ENCODE measurements around the gene TRIM3. TPM values are rescaled to one million over a fixed set of nuclear protein-coding genes. Genes with fewer than 3 reads are reported as not detected.

TRIM3 gene
- total and polyA plus RNA-seq, 2 experiments from 2014 or later, result 7.9 to 21.1 TPM

- Histone ChIP-seq H3K4me3 (no peak overlapping the region), H3K4me2 (no peak overlapping the region), H3K27ac (ENCODE audit: low read depth) (no peak overlapping the region), H3F3A (replicated peaks; ENCODE audit: low read depth) (no peaks in the 10 kb centered on the region), H3K4me1 (ENCODE audit: insufficient read depth) (no peaks in the 10 kb centered on the region), H4K20me1 (replicated peaks; ENCODE audit: insufficient read depth) (no peaks in the 10 kb centered on the region), H3K79me2 (replicated peaks; ENCODE audit: insufficient read depth) (no peaks in the 10 kb centered on the region), H3K36me3 (ENCODE audit: insufficient read depth) (no peaks in the 10 kb centered on the region), H3K9me2 (ENCODE audit: insufficient read depth) (no peaks in the 10 kb centered on the region), H3K27me3 (ENCODE audit: insufficient read depth) (no peaks in the 10 kb centered on the region), H2AFZ (no peak overlapping the region)
- Mint-ChIP-seq H3K4me3 (no peak overlapping the region), H3K36me3 (ENCODE audit: low read depth) (no peaks in the 10 kb centered on the region), H3K9me3 (no peaks in the 10 kb centered on the region), H3K27ac (no peak overlapping the region), H3K4me1 (no peaks in the 10 kb centered on the region), H3K27me3 (ENCODE audit: insufficient read depth, low read depth, poor library complexity) (no peaks in the 10 kb centered on the region)
- DNase-seq (ENCODE audit: low spot score) (no peak), ATAC-seq (no peak)
- no peak for TF ChIP-seq JUNB (IDR thresholded peaks at IDR 0.05; ENCODE audit: unreplicated experiment)
- no peak for TF ChIP-seq POLR2AphosphoS5 (IDR thresholded peaks at IDR 0.05; ENCODE audit: low read depth)
- TF ChIP-seq REST (IDR thresholded peaks at IDR 0.05; ENCODE audit: unreplicated experiment), result no peak
- TF ChIP-seq EZH2 (IDR thresholded peaks at IDR 0.05; ENCODE audit: low read depth, unreplicated experiment), result no peak
- TF ChIP-seq NANOG (IDR thresholded peaks at IDR 0.05; ENCODE audit: borderline replicate concordance), result no peak
- TF ChIP-seq STAT1 (IDR thresholded peaks at IDR 0.05; ENCODE audit: unreplicated experiment), result no peak
- TF ChIP-seq CTCF (conservative IDR thresholded peaks at IDR 0.05; ENCODE audit: low read depth in 2 of 2), result no peak
These were observed 17.2 kb downstream of the TRIM3 start for GRCh38 chr11:6456361-6457073.

- Histone ChIP-seq H3K79me2 (replicated peaks; ENCODE audit: insufficient read depth) (no peaks in the 10 kb centered on the region), H3F3A (replicated peaks; ENCODE audit: low read depth) (no peaks in the 10 kb centered on the region), H4K20me1 (replicated peaks; ENCODE audit: insufficient read depth) (no peaks in the 10 kb centered on the region), H2AFZ (no peak overlapping the region), H3K9me2 (ENCODE audit: insufficient read depth) (no peaks in the 10 kb centered on the region), H3K4me2 (no peak overlapping the region), H3K27ac (ENCODE audit: low read depth) (no peak overlapping the region), H3K4me1 (ENCODE audit: insufficient read depth) (no peaks in the 10 kb centered on the region), H3K36me3 (ENCODE audit: insufficient read depth) (0 out of 2 replicates have a peak, but pooled peaks cover 2% of the 10 kb centered on the region), H3K4me3 (no peak overlapping the region), H3K27me3 (ENCODE audit: insufficient read depth) (no peaks in the 10 kb centered on the region)
- no peak for ATAC-seq
- DNase-seq (ENCODE audit: low spot score), result no peak
- no peaks in the 10 kb centered on the region for H3K36me3 Mint-ChIP-seq (ENCODE audit: low read depth)
- no peaks in the 10 kb centered on the region for H3K9me3 Mint-ChIP-seq
- H3K4me3 Mint-ChIP-seq, result no peak overlapping the region
- no peak overlapping the region for H3K27ac Mint-ChIP-seq
- no peaks in the 10 kb centered on the region for H3K27me3 Mint-ChIP-seq (ENCODE audit: insufficient read depth, low read depth, poor library complexity)
- H3K4me1 Mint-ChIP-seq, result no peaks in the 10 kb centered on the region
- TF ChIP-seq REST (IDR thresholded peaks at IDR 0.05; ENCODE audit: unreplicated experiment) (no peak), STAT1 (IDR thresholded peaks at IDR 0.05; ENCODE audit: unreplicated experiment) (no peak), JUNB (IDR thresholded peaks at IDR 0.05; ENCODE audit: unreplicated experiment) (no peak), CREB1 (CRISPR knock-in tag; IDR thresholded peaks at IDR 0.05; ENCODE audit: low read depth) (no peak)
These were observed 18.7 kb downstream of the TRIM3 start for GRCh38 chr11:6455070-6455469.
